GM12891 (cell line): ENCODE results near the gene REV1.

ENCODE experiments used
- POLR2A ChIP-seq: IDR thresholded peaks from 2 replicates; pipeline ENCODE4 v1.6.1; 2011; ENCODE audit warnings: low read depth, low read length, control low read depth
- POLR2AphosphoS5 ChIP-seq: IDR thresholded peaks from 2 replicates; pipeline ENCODE4 v1.6.1; 2011; ENCODE audit warnings: low read depth, low read length, control low read depth
- SPI1 ChIP-seq: IDR thresholded peaks from 2 replicates; pipeline ENCODE4 v1.6.1; 2011; ENCODE audit warnings: low read depth, low read length, control low read depth
- TAF1 ChIP-seq: IDR thresholded peaks from 2 replicates; pipeline ENCODE4 v1.6.1; 2011; ENCODE audit warnings: low read depth, low read length, control low read depth

DNA sequence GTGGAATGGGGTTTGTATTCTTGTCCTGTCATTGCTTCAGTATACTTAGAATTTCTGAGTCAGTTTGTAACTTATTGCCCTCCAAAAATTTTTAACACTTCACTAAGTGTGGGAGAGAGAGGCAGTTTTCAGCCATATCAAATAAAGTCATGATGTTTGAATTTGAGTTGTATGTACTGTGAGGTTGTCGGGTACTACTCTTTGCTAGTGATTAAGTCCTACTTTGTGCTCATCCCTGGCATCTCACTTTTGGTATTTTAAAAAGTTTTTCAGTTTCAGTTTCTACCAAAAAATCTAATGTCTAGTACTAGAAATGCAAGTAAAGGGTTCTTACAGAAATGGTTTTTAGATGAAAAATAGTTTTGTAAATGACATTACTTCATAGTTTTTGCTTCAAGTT, 111.9 kb downstream of the REV1 start:
- TF ChIP-seq POLR2A (no peak), POLR2AphosphoS5 (no peak), SPI1 (no peak), TAF1 (no peak)
